Thyroid gland (tissue), 4 donors: Measurements from ENCODE around the gene ZKSCAN5. TPM values are rescaled to one million over a fixed set of nuclear protein-coding genes. Genes with fewer than 3 reads are reported as not detected.

Experiments used
- DNase-seq, 2 donors: peaks; one replicate each; pipeline ENCODE4 v3.0.0-alpha.2; 2019
- H3K27ac ChIP-seq, 3 donors: fragments of 200-600 bp; sonication (generic); 1 replicate in 2 of 3; 2 replicates in 1 of 3; pipeline ENCODE4 v1.5.1; 2016 to 2019; ENCODE audit warnings: mild to moderate bottlenecking in 1 of 3, moderate library complexity in 1 of 3
- H3K27me3 ChIP-seq: fragments of 200-600 bp; sonication (generic); one replicate; pipeline ENCODE4 v1.5.1; 2019
- H3K36me3 ChIP-seq, 2 donors: fragments of 200-600 bp; sonication (generic); one replicate each; pipeline ENCODE4 v1.5.1; 2016 to 2019
- H3K4me1 ChIP-seq, 2 donors: fragments of 200-600 bp; sonication (generic); one replicate each; pipeline ENCODE4 v1.5.1; 2017 to 2019
- H3K4me3 ChIP-seq, 3 donors: fragments of 200-600 bp; sonication (generic); replicated peaks in 1 of 3; 1 replicate in 2 of 3; 2 replicates in 1 of 3; pipeline ENCODE4 v1.5.1; 2016; ENCODE audit warnings: mild to moderate bottlenecking in 1 of 3
- H3K9me3 ChIP-seq: fragments of 200-600 bp; sonication (generic); one replicate; pipeline ENCODE4 v1.5.1; 2017
- CTCF ChIP-seq, 6 experiments: fragments of 200-600 bp in 3 of 6; fragments of 450-650 bp in 3 of 6; sonication (generic) in 3 of 6; IDR thresholded peaks; one replicate each; pipeline ENCODE4 v1.5.1; 2016 to 2019; ENCODE audit warnings: antibody characterized with exemption in 6 of 6, mild to moderate bottlenecking in 2 of 6, inconsistent platforms in 1 of 6, moderate library complexity in 1 of 6
- POLR2A ChIP-seq, 2 donors: fragments of 450-650 bp; IDR thresholded peaks; one replicate each; pipeline ENCODE4 v1.6.1; 2017; ENCODE audit warnings: antibody characterized with exemption in 2 of 2, mild to moderate bottlenecking in 2 of 2, moderate library complexity in 1 of 2
- whole genome bisulfite sequencing, 2 donors: methylation state at CpG; one replicate each; pipeline ENCODE4 v1.1.5; 2017; 5-methylcytosine and 5-hydroxymethylcytosine counted together
- intact Hi-C: fragments of 100-400 bp; cut with DNase I; formaldehyde crosslinking; loops from one replicate; pipeline ENCODE4 v1.15.1; 2023
- total RNA-seq, 4 donors: library from RNA; depleted of rRNA; stranded (reverse); fragments of >200 nt; gene quantifications; one replicate each; pipeline ENCODE4 v1.2.3, GENCODE V29; 2016

Gene ZKSCAN5
- total RNA-seq, 4 donors from 2014 or later, result 8.7 to 14.1 (median 9.7) TPM

- H3K27me3 ChIP-seq, result no peaks in the 10 kb centered on the region
- intact Hi-C loops, result no loop called here
- no peaks in the 10 kb centered on the region for H3K9me3 ChIP-seq
- no peak for TF ChIP-seq CTCF (IDR thresholded peaks at IDR 0.05)
- no peak for TF ChIP-seq POLR2A (IDR thresholded peaks at IDR 0.05)
- H3K4me3 ChIP-seq, result no peak overlapping the region
- no peak for DNase-seq
- no peak overlapping the region for H3K27ac ChIP-seq
- peaks cover 0 to 5% of the 10 kb centered on the region in 2 donors for H3K36me3 ChIP-seq
- WGBS, 2 donors, result 84 to 89% methylated on average over 16 to 21 of the region's 29 CpGs
- peaks cover 15 to 18% of the 10 kb centered on the region in 2 donors for H3K4me1 ChIP-seq
These were observed 36.0 kb upstream of the ZKSCAN5 start for GRCh38 chr7:99468336-99468918.

- H3K36me3 ChIP-seq, result no peaks in the 10 kb centered on the region
- H3K4me1 ChIP-seq, result peaks cover 17 to 18% of the 10 kb centered on the region in 2 donors
- 35 to 45% methylated on average over 23 of the region's 23 CpGs for WGBS, 2 donors
- no peak for DNase-seq
- H3K4me3 ChIP-seq, result peak overlapping the region in 1 of 3 donors; percentile 7
- no peaks in the 10 kb centered on the region for H3K27me3 ChIP-seq
- H3K27ac ChIP-seq, result peak overlapping the region in 1 of 3 donors; percentile 28
- intact Hi-C loops, result no loop called here
- H3K9me3 ChIP-seq, result no peaks in the 10 kb centered on the region
- TF ChIP-seq CTCF (IDR thresholded peaks at IDR 0.05), result no peak
- no peak for TF ChIP-seq POLR2A (IDR thresholded peaks at IDR 0.05)
These were observed 34.9 kb upstream of the ZKSCAN5 start for GRCh38 chr7:99469381-99470065.

- Histone ChIP-seq H3K4me1 (peaks cover 3 to 8% of the 10 kb centered on the region in 2 donors), H3K9me3 (no peaks in the 10 kb centered on the region), H3K27ac (peak within 1 kb of the TSS; percentile 61 to 85 (median 75)), H3K36me3 (no peaks in the 10 kb centered on the region), H3K4me3 (peak within 1 kb of the TSS; percentile 69 to 78 (median 72)), H3K27me3 (no peaks in the 10 kb centered on the region)
- peak; percentile 99 for DNase-seq
- intact Hi-C loops, result no loop called here
- TF ChIP-seq CTCF (IDR thresholded peaks at IDR 0.05), result no peak
- TF ChIP-seq POLR2A (IDR thresholded peaks at IDR 0.05), result peak in 1 of 2 donors; percentile 48
- WGBS, 2 donors, result 0 to 1% methylated on average over 37 to 43 of the region's 56 CpGs
These were observed 31.7 kb upstream of the ZKSCAN5 start, which contains the start of gene ZNF789 for GRCh38 chr7:99472561-99473314. Gene ZNF789 (plus strand): TSS chr7:99472890. CDS start chr7:99476457, 3,567 bp downstream.

- TF ChIP-seq POLR2A (IDR thresholded peaks at IDR 0.05) (no peak), CTCF (IDR thresholded peaks at IDR 0.05) (no peak)
- Histone ChIP-seq H3K36me3 (no peaks in the 10 kb centered on the region), H3K4me3 (peak overlapping the region; percentile 69 to 78 (median 72)), H3K27ac (peak overlapping the region in 2 of 3 donors; percentile 61 to 85), H3K9me3 (no peaks in the 10 kb centered on the region), H3K4me1 (peaks cover 3 to 8% of the 10 kb centered on the region in 2 donors), H3K27me3 (no peaks in the 10 kb centered on the region)
- no peak for DNase-seq
- WGBS, 2 donors, result 4% methylated on average over 7 of the region's 7 CpGs
- intact Hi-C loops, result no loop called here
These were observed 31.2 kb upstream of the ZKSCAN5 start for GRCh38 chr7:99473315-99473596.
